Testis (tissue), 3 donors: ENCODE measurements around the gene RGS11. TPM values are rescaled to one million over a fixed set of nuclear protein-coding genes. Genes with fewer than 3 reads are reported as not detected.

Source experiments
- DNase-seq: peaks from one replicate; pipeline ENCODE4 v3.0.0-alpha.2; 2019
- H3K27ac ChIP-seq, 2 donors: fragments of 200-600 bp; sonication (generic); one replicate each; pipeline ENCODE4 v1.5.1; 2019
- H3K27me3 ChIP-seq: fragments of 200-600 bp; sonication (generic); one replicate; pipeline ENCODE4 v1.5.1; 2019
- H3K36me3 ChIP-seq: fragments of 200-600 bp; sonication (generic); one replicate; pipeline ENCODE4 v1.5.1; 2017; ENCODE audit warnings: low read depth; ENCODE audit errors: missing control alignments
- H3K4me1 ChIP-seq: fragments of 200-600 bp; sonication (generic); one replicate; pipeline ENCODE4 v1.5.1; 2019
- H3K4me3 ChIP-seq, 2 donors: fragments of 200-600 bp; sonication (generic); one replicate each; pipeline ENCODE4 v1.5.1; 2017 to 2019
- H3K9me3 ChIP-seq: fragments of 200-600 bp; sonication (generic); one replicate; pipeline ENCODE4 v1.5.1; 2017
- POLR2A ChIP-seq: fragments of 450-650 bp; IDR thresholded peaks from one replicate; pipeline ENCODE4 v1.6.1; 2017; ENCODE audit warnings: antibody characterized with exemption, mild to moderate bottlenecking, moderate library complexity
- WGBS, 2 donors: methylation state at CpG; one replicate each; pipeline ENCODE4 v1.1.5; 2018; 5-methylcytosine and 5-hydroxymethylcytosine counted together
- intact Hi-C: fragments of 100-400 bp; cut with DNase I; formaldehyde crosslinking; loops from one replicate; pipeline ENCODE4 v1.15.1; 2023; ENCODE audit warnings: low total_unique reads
- polyA plus RNA-seq: library from polyadenylated mRNA; stranded (reverse); fragments of 350-450 nt; fragmentation: Illumina TruSeq; extraction: RNeasy Lipid Tissue Mini Kit (QIAGEN cat#74804); gene quantifications from one replicate; pipeline ENCODE4 v1.2.3, GENCODE V29; 2014; ENCODE audit warnings: low read depth, low replicate concordance; ENCODE audit not compliant: insufficient read depth
- total RNA-seq, 2 donors: library from RNA; depleted of rRNA; stranded (reverse); fragments of >200 nt; gene quantifications; one replicate each; pipeline ENCODE4 v1.2.3, GENCODE V29; 2016
- TF ChIP-seq, protein P1 (sequence below), 3 experiments: fragments of 450-650 bp in 2 of 3; fragments of 200-600 bp in 1 of 3; sonication (generic) in 1 of 3; IDR thresholded peaks; one replicate each; pipeline ENCODE4 v1.5.1; 2016 to 2019; ENCODE audit warnings: antibody characterized with exemption in 3 of 3, mild to moderate bottlenecking in 2 of 3, moderate library complexity in 1 of 3

The RGS11 gene
- total and polyA plus RNA-seq, 3 donors from 2014 or later: 1.2 to 3.0 (median 2.9) TPM

DNA sequence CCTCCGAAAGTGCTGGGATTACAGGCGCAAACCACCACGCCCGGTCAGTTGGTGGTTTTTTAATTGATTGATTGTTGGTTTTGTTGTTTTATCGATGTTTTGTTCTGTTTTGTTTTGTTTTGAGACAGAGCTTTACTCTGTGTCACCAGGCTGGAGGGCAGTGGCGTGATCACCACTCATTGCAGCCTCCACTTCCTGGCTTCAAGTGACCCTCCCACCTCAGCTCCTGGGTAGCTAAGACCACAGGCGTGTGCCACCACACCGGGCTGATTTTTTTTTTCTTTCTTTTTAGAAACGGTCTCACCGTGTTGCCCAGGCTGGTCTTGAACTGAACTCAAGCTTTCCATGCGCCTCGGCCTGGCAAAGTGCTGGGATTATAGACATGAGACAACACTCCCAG, 28.7 kb downstream of the RGS11 start:
- H3K36me3 ChIP-seq: no peaks in the 10 kb centered on the region
- WGBS, 2 donors: 93 to 94% methylated on average over 12 of the region's 12 CpGs
- intact Hi-C loops: no loop called here
- DNase-seq: no peak
- TF ChIP-seq, protein P1, sequence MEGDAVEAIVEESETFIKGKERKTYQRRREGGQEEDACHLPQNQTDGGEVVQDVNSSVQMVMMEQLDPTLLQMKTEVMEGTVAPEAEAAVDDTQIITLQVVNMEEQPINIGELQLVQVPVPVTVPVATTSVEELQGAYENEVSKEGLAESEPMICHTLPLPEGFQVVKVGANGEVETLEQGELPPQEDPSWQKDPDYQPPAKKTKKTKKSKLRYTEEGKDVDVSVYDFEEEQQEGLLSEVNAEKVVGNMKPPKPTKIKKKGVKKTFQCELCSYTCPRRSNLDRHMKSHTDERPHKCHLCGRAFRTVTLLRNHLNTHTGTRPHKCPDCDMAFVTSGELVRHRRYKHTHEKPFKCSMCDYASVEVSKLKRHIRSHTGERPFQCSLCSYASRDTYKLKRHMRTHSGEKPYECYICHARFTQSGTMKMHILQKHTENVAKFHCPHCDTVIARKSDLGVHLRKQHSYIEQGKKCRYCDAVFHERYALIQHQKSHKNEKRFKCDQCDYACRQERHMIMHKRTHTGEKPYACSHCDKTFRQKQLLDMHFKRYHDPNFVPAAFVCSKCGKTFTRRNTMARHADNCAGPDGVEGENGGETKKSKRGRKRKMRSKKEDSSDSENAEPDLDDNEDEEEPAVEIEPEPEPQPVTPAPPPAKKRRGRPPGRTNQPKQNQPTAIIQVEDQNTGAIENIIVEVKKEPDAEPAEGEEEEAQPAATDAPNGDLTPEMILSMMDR (IDR thresholded peaks at IDR 0.05): no peak
- no peaks in the 10 kb centered on the region for H3K27me3 ChIP-seq
- H3K4me3 ChIP-seq: no peak overlapping the region
- H3K4me1 ChIP-seq: no peaks in the 10 kb centered on the region
- H3K9me3 ChIP-seq: no peaks in the 10 kb centered on the region
- H3K27ac ChIP-seq: no peak overlapping the region

DNA sequence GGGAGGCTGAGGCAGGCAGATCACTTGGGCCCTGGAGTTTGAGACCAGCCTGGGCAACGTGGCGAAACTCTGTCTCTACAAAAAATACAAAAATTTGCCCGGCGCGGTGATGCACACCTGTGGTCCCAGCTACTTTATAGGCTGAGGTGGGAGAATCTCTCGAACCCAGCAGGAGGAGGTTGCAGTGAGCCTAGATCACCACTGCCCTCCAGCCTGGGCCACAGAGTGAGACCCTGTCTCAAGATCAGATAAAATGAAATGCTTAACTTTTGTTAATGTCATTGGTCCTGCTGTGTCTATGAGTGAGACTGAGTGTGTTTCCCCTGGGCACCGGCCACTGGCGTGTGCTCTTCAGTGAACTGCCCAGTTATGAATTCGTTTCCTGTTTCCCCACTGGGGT, 30.6 kb downstream of the RGS11 start:
- intact Hi-C loops: no loop called here
- 93 to 97% methylated on average over 9 of the region's 9 CpGs for WGBS, 2 donors
- no peak for TF ChIP-seq POLR2A
- TF ChIP-seq, protein P1 (IDR thresholded peaks at IDR 0.05): no peak

DNA sequence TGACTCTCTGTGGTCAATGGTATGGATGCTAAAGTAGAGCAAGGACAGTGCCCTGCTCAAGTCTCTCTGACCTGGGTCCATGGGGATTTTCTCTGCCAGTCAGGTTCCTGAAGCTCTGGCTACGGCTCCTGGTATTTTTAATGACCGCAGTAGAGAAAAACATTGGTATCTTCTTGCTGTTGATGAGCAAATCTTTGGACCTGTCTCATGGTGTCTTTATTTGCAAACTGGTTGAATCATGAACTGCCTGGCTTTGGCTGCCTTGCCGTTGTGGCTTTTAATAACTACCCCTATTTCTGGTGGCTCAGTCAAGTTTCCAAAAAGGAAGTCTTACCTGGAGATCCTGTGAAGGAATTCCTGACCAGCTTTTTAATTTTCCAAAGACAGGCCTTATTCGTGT, 32.4 kb downstream of the RGS11 start:
- TF ChIP-seq POLR2A: no peak
- TF ChIP-seq, protein P1 (IDR thresholded peaks at IDR 0.05): no peak
- no peak for DNase-seq
- no peaks in the 10 kb centered on the region for H3K36me3 ChIP-seq
- H3K4me3 ChIP-seq: no peak overlapping the region
- H3K9me3 ChIP-seq: no peaks in the 10 kb centered on the region
- H3K27ac ChIP-seq: no peak overlapping the region
- intact Hi-C loops: no loop called here
- no peaks in the 10 kb centered on the region for H3K4me1 ChIP-seq
- H3K27me3 ChIP-seq: no peaks in the 10 kb centered on the region
- 88 to 96% methylated on average over 4 of the region's 4 CpGs for WGBS, 2 donors

More for the DNA sequence above, 30.6 kb downstream of the RGS11 start:
- no peaks in the 10 kb centered on the region for H3K27me3 ChIP-seq
- no peaks in the 10 kb centered on the region for H3K4me1 ChIP-seq
- H3K4me3 ChIP-seq: no peak overlapping the region
- H3K27ac ChIP-seq: no peak overlapping the region
- no peaks in the 10 kb centered on the region for H3K36me3 ChIP-seq
- DNase-seq: no peak
- no peaks in the 10 kb centered on the region for H3K9me3 ChIP-seq

DNA sequence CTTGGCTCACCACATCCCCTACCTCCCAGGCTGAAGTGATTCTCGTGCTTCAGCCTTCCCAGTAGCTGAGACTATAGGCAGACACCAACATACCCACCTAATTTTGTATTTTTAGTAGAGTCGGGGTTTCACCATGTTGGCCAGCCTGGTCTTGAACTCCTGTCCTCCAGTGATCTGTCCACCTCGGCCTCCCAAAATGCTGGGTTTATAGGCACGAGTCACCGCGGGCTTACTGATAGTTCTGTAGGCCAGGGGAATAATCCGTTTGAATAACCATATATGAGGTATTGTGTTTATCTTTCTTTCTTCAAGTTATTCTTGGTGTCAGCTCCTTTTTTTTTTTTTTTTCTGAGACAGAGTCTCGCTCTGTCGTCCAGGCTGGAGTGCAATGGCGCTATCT, 33.5 kb downstream of the RGS11 start:
- Histone ChIP-seq H3K27ac (no peak overlapping the region), H3K9me3 (no peaks in the 10 kb centered on the region), H3K36me3 (no peaks in the 10 kb centered on the region), H3K4me1 (no peaks in the 10 kb centered on the region), H3K27me3 (no peaks in the 10 kb centered on the region), H3K4me3 (no peak overlapping the region)
- no peak for TF ChIP-seq POLR2A
- TF ChIP-seq, protein P1 (IDR thresholded peaks at IDR 0.05): no peak
- whole genome bisulfite sequencing, 2 donors: 90 to 94% methylated on average over 10 of the region's 10 CpGs
- intact Hi-C loops: no loop called here
- no peak for DNase-seq

DNA sequence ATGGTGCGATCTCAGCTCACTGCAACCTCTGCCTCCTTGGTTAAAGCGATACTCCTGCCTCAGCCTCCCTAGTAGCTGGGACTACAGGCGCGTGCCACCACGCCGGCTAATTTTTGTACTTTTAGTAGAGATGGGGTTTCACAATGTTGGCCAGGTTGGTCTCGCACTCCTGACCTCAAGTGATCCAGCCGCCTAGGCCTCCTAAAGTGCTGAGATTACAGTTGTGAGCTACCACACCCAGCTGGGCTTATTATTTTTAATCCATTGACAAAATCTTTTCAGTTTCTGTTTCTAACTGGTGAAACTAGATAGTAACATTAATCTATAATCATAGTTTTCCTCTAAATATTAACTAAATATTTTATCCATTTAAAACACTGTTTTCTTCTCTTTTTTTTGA, 35.2 kb downstream of the RGS11 start:
- H3K4me1 ChIP-seq: no peaks in the 10 kb centered on the region
- H3K36me3 ChIP-seq: no peaks in the 10 kb centered on the region
- no peak for TF ChIP-seq POLR2A
- TF ChIP-seq, protein P1 (IDR thresholded peaks at IDR 0.05): no peak
- intact Hi-C loops: no loop called here
- H3K4me3 ChIP-seq: no peak overlapping the region
- no peak for DNase-seq
- 89 to 96% methylated on average over 8 of the region's 8 CpGs for WGBS, 2 donors
- H3K27me3 ChIP-seq: no peaks in the 10 kb centered on the region
- H3K27ac ChIP-seq: no peak overlapping the region
- H3K9me3 ChIP-seq: no peaks in the 10 kb centered on the region
